HepG2 (cell line): Measurements from ENCODE around the gene PHRF1. TPM values are rescaled to one million over a fixed set of nuclear protein-coding genes. Genes with fewer than 3 reads are reported as not detected.

Source experiments
- AGO2 ChIP-seq: fragments of 200-400 bp; formaldehyde crosslinking; optimal IDR thresholded peaks from 2 replicates; pipeline ENCODE3; 2017; ENCODE audit warnings: mild to moderate bottlenecking, low read depth, low read length, moderate library complexity
- ARID3A ChIP-seq: IDR thresholded peaks from 2 replicates; pipeline ENCODE4 v1.6.1; 2012; ENCODE audit warnings: low read depth, low read length, improper control_type of control experiment
- CSRNP2 ChIP-seq: sonication (generic); formaldehyde crosslinking; conservative IDR thresholded peaks from 2 replicates; pipeline ENCODE4 v1.8.0; 2022; ENCODE audit warnings: low read depth, missing genetic modification reagents
- MED1 ChIP-seq: sonication (generic); formaldehyde crosslinking; IDR thresholded peaks from 2 replicates; pipeline ENCODE4 v1.4.0; 2020; ENCODE audit warnings: missing genetic modification reagents
- MTA1 ChIP-seq: sonication (generic); formaldehyde crosslinking; IDR thresholded peaks from 2 replicates; pipeline ENCODE4 v1.4.0; 2020; ENCODE audit warnings: missing genetic modification reagents, mild to moderate bottlenecking, borderline replicate concordance
- RARA ChIP-seq: IDR thresholded peaks from 2 replicates; pipeline ENCODE4 v1.6.1; 2016; ENCODE audit warnings: missing genetic modification reagents, missing compliant biosample characterization
- RBFOX2 ChIP-seq: fragments of 200-400 bp; formaldehyde crosslinking; IDR thresholded peaks from 2 replicates; pipeline ENCODE4 v1.6.1; 2017; ENCODE audit warnings: low read depth, mild to moderate bottlenecking, low read length
- SIX1 ChIP-seq: sonication (generic); formaldehyde crosslinking; IDR thresholded peaks from 2 replicates; pipeline ENCODE4 v1.4.0; 2020; ENCODE audit warnings: missing genetic modification reagents, borderline replicate concordance
- SMYD3 ChIP-seq: sonication (generic); formaldehyde crosslinking; IDR thresholded peaks from 2 replicates; pipeline ENCODE4 v1.8.1; 2023; ENCODE audit warnings: mild to moderate bottlenecking, missing genetic modification reagents
- SRSF9 ChIP-seq: fragments of 200-400 bp; formaldehyde crosslinking; IDR thresholded peaks from 2 replicates; pipeline ENCODE4 v1.6.1; 2018; ENCODE audit warnings: borderline replicate concordance, mild to moderate bottlenecking, low read depth, low read length; ENCODE audit not compliant: insufficient read depth, poor library complexity, severe bottlenecking
- TEAD2 ChIP-seq: sonication (generic); formaldehyde crosslinking; IDR thresholded peaks from 2 replicates; pipeline ENCODE4 v1.9.0; 2021; ENCODE audit warnings: missing genetic modification reagents
- ZNF101 ChIP-seq: sonication (generic); formaldehyde crosslinking; IDR thresholded peaks from 2 replicates; pipeline ENCODE4 v1.4.0; 2020; ENCODE audit warnings: mild to moderate bottlenecking, low read depth, missing genetic modification reagents, borderline replicate concordance
- ZNF124 ChIP-seq: sonication (generic); formaldehyde crosslinking; IDR thresholded peaks from 2 replicates; pipeline ENCODE4 v1.4.0; 2020; ENCODE audit warnings: missing genetic modification reagents
- ZNF274 ChIP-seq: sonication (generic); formaldehyde crosslinking; IDR thresholded peaks from 2 replicates; pipeline ENCODE4 v1.5.1; 2020; ENCODE audit warnings: mild to moderate bottlenecking, missing genetic modification reagents
- ZNF281 ChIP-seq: sonication (generic); formaldehyde crosslinking; IDR thresholded peaks from 2 replicates; pipeline ENCODE4 v1.4.0; 2020; ENCODE audit warnings: missing genetic modification reagents, borderline replicate concordance
- polyA plus RNA-seq, 8 experiments: library from polyadenylated mRNA; depleted of rRNA in 3 of 8; stranded (reverse) in 7 of 8; unstranded in 1 of 8; fragments of >200 nt; fragmentation: Illumina TruSeq in 4 of 8; extraction: Trizol in 4 of 8; gene quantifications; 2 replicates each; pipeline versions ENCODE4 v1.2.1 to v1.2.3, GENCODE V29; 2011 to 2016; ENCODE audit warnings: low read depth in 4 of 8, missing spikeins in 1 of 8, mixed read lengths in 1 of 8; ENCODE audit not compliant: insufficient read depth in 1 of 8
- total RNA-seq, 5 experiments: library from RNA; depleted of rRNA; stranded (reverse); fragments of >200 nt; fragmentation: Illumina TruSeq; extraction: Trizol; gene quantifications; 2 replicates each; pipeline ENCODE4 v1.2.3, GENCODE V29; 2016; ENCODE audit warnings: low read depth in 1 of 5
- TF ChIP-seq, protein P1 (sequence below), 2 experiments: IDR thresholded peaks; 2 replicates each; pipeline ENCODE4 v1.6.1; 2011 to 2012; ENCODE audit warnings: low read length in 2 of 2, borderline replicate concordance in 1 of 2, low read depth in 1 of 2, mild to moderate bottlenecking in 1 of 2, moderate library complexity in 1 of 2
- TF ChIP-seq, protein P2 (sequence below): sonication (generic); formaldehyde crosslinking; IDR thresholded peaks from 2 replicates; pipeline ENCODE4 v1.5.0; 2020; ENCODE audit warnings: missing genetic modification reagents, mild to moderate bottlenecking, borderline replicate concordance

The PHRF1 gene
- total and polyA plus RNA-seq, 2 of the 13 experiments (the other 11 are each of a cell fraction or from before 2014, with no cell fraction given), result 8.2 to 16.7 TPM

- TF ChIP-seq ZNF274 (no peak), ZNF101 (CRISPR knock-in tag) (0 out of 2 replicates have a peak, but pooled peaks have one; percentile 29), CSRNP2 (CRISPR knock-in tag) (no peak), SMYD3 (CRISPR knock-in tag) (no peak), RBFOX2 (peak; percentile 76), AGO2 (no peak), TEAD2 (CRISPR knock-in tag) (no peak), SRSF9 (no peak), SIX1 (CRISPR knock-in tag) (no peak), ZNF281 (CRISPR knock-in tag) (no peak), RARA (CRISPR knock-in tag) (peak; percentile 11; the same call in 1 of the 2 replicates), MTA1 (no peak), ZNF124 (CRISPR knock-in tag) (no peak), ARID3A (no peak), MED1 (peak; percentile 45; the same call in 1 of the 2 replicates)
- TF ChIP-seq, protein P1, sequence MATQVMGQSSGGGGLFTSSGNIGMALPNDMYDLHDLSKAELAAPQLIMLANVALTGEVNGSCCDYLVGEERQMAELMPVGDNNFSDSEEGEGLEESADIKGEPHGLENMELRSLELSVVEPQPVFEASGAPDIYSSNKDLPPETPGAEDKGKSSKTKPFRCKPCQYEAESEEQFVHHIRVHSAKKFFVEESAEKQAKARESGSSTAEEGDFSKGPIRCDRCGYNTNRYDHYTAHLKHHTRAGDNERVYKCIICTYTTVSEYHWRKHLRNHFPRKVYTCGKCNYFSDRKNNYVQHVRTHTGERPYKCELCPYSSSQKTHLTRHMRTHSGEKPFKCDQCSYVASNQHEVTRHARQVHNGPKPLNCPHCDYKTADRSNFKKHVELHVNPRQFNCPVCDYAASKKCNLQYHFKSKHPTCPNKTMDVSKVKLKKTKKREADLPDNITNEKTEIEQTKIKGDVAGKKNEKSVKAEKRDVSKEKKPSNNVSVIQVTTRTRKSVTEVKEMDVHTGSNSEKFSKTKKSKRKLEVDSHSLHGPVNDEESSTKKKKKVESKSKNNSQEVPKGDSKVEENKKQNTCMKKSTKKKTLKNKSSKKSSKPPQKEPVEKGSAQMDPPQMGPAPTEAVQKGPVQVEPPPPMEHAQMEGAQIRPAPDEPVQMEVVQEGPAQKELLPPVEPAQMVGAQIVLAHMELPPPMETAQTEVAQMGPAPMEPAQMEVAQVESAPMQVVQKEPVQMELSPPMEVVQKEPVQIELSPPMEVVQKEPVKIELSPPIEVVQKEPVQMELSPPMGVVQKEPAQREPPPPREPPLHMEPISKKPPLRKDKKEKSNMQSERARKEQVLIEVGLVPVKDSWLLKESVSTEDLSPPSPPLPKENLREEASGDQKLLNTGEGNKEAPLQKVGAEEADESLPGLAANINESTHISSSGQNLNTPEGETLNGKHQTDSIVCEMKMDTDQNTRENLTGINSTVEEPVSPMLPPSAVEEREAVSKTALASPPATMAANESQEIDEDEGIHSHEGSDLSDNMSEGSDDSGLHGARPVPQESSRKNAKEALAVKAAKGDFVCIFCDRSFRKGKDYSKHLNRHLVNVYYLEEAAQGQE (IDR thresholded peaks at IDR 0.05; ENCODE audit: borderline replicate concordance in 1 of 2, low read depth in 1 of 2, low read length in 2 of 2), result no peak
- TF ChIP-seq, protein P2, sequence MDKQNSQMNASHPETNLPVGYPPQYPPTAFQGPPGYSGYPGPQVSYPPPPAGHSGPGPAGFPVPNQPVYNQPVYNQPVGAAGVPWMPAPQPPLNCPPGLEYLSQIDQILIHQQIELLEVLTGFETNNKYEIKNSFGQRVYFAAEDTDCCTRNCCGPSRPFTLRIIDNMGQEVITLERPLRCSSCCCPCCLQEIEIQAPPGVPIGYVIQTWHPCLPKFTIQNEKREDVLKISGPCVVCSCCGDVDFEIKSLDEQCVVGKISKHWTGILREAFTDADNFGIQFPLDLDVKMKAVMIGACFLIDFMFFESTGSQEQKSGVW (CRISPR knock-in tag), result no peak
Observed at GRCh38 chr11:568306-569157, 7.7 kb upstream of the PHRF1 start (continued).
